GM11168 (cell line): Measurements from ENCODE around the gene PCBP4.
"Not testable (repeated sequence)": the region's sequence is repeated elsewhere in the genome, so short reads cannot be mapped to it uniquely, and the experiment has no call there.

ENCODE experiments used
- in situ Hi-C: fragments of 300-500 bp; cut with MboI; formaldehyde crosslinking; loops from one replicate; pipeline ENCODE4 v1.12.0; 2022; ENCODE audit warnings: low sequenced_read_pairs; ENCODE audit not compliant: unreplicated experiment

The PCBP4 gene

GRCh38 chr3:51995346-51996163, 28.3 kb upstream of the PCBP4 start, which contains the start of gene RPL29:
TSS of gene RPL29 (minus strand) at chr3:51995895. CDS start at chr3:51995461, 434 bp downstream.
- in situ Hi-C loops = no loop called here

DNA sequence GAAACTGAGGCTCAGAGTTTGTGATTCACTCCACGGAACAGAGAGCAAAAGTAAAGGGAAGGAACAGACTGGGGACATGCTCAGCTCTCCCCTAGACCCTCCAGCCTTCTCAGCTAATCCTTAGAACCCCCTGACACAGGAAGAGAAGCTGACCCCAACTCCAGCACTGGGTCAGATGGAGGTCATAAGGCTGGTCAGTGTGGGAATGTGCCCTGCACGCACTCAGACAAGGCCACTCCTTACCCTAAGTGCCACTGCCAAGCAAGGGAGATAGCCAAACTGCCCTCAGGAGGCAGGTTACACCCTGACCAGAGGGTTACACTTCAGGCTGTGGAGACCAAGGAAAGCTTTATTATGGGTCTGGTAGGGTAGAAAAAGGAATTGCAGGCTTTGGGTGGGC, 27.3 kb upstream of the PCBP4 start:
- in situ Hi-C loops = no loop called here

GRCh38 chr3:51993657-51994056, 26.4 kb upstream of the PCBP4 start:
- in situ Hi-C loops = not testable (repeated sequence)

- in situ Hi-C loops = no loop called here
Observed at GRCh38 chr3:51992017-51992682, 24.9 kb upstream of the PCBP4 start.

GRCh38 chr3:51990501-51990971, 23.3 kb upstream of the PCBP4 start:
- in situ Hi-C loops = not testable (repeated sequence)

GRCh38 chr3:51988286-51989146, 21.3 kb upstream of the PCBP4 start:
- in situ Hi-C loops = no loop called here

DNA sequence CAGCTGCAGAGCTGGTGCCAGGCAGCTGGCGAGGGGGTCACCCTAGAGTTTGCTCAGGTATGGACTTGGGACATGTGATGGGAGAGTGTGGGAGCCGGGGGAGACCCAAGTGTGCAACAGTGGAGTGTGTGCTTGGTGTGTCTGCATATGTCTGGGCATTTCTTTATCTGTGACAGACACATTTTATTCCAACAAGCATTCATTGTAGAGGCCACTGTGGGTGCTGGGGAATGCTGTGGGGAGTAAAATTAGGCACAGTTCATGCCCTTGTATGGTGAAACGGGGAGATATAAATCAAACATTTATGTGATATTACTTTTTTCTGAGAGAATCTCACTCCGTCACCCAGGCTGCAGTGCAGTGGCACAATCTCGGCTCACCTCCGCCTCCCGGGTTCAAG, 20.3 kb upstream of the PCBP4 start:
- in situ Hi-C loops = no loop called here

GRCh38 chr3:51986010-51986947, 19.0 kb upstream of the PCBP4 start:
- in situ Hi-C loops = no loop called here

GRCh38 chr3:51985063-51985462, 17.8 kb upstream of the PCBP4 start:
- in situ Hi-C loops = no loop called here

GRCh38 chr3:51984269-51984647, 17.0 kb upstream of the PCBP4 start:
- in situ Hi-C loops = no loop called here

- in situ Hi-C loops = no loop called here
Observed at GRCh38 chr3:51983578-51984268, 16.5 kb upstream of the PCBP4 start.

DNA sequence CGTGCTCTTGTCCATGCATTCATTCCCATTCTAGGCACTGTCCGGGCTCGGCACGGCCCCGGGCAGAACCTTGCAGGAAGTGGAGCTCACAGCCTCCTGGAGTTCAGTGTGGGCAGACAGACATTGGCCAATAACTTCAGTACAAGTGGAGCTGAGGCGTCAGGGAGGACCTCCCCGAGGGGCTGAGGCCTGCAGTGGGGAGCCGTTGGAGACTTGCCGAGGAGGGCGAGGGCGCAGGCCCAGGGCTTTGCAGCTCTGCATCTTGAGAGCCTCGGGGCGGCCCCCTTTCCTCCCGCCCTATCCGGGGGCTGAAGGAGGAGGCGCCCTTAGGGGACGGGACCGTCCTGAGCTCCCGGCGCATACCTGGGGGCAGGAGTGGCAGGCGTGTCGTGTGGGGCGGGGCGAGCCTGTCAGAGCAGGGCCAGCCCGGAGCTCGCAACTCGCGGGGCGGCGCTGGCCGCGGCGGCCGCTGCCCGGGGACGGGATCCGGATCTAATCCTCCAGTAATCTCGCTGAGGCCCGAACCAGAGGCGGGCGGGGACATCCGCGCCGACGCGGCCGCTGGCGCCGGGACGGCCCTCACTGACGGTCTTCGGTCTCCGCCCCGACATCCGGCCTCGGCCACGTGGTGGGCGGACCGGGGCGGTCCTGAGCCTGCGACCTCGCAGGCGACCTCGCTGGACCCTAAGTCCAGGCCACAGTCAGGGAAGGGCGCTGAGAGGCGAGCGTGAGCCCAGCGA, 15.8 kb upstream of the PCBP4 start, which contains the start of gene ACY1:
Gene ACY1 (plus strand): TSS at position 698 of the 740 bp plus-strand sequence. CDS start 530 bp downstream, outside the sequence.
- in situ Hi-C loops = no loop called here

GRCh38 chr3:51982352-51982837, 15.1 kb upstream of the PCBP4 start:
- in situ Hi-C loops = no loop called here

GRCh38 chr3:51980253-51980652, 13.0 kb upstream of the PCBP4 start:
- in situ Hi-C loops = no loop called here

- in situ Hi-C loops = no loop called here
Observed at GRCh38 chr3:51978143-51978502, 10.9 kb upstream of the PCBP4 start.

GRCh38 chr3:51977446-51978142, 10.3 kb upstream of the PCBP4 start:
- in situ Hi-C loops = no loop called here

GRCh38 chr3:51975852-51976549, 8.7 kb upstream of the PCBP4 start:
- in situ Hi-C loops = no loop called here
